ENCODE data around the gene BORA. TPM values are rescaled to one million over a fixed set of nuclear protein-coding genes. Genes with fewer than 3 reads are reported as not detected.

BORA gene
- total RNA-seq, 2 experiments from 2014 or later = 19.9 to 24.2 TPM

- no peaks in the 10 kb centered on the region for H3K27me3 Mint-ChIP-seq
- no peaks in the 10 kb centered on the region for H3K9me3 Mint-ChIP-seq
- POLR2A ChIA-PET = no interaction called here
- peak overlapping the region; percentile 98 for H3K4me3 Mint-ChIP-seq
- H3K4me1 Mint-ChIP-seq = peaks cover 49% of the 10 kb centered on the region
- peak; percentile 71 for DNase-seq
- peaks cover 41% of the 10 kb centered on the region for H3K36me3 Mint-ChIP-seq
- ATAC-seq (ENCODE audit: low read depth) = peak; percentile 29
- peak overlapping the region; percentile 95 for H3K27ac Mint-ChIP-seq
These were observed 852 bp upstream of the BORA start for GRCh38 chr13:72726726-72727416.

- POLR2A ChIA-PET = interaction anchor here (0.5 to 1.5 kb wide), 4 partner anchors 16 to 53 kb away, joined by 3 to 6 read pairs (median 4); partner anchors contain the start of gene DIS3
- Mint-ChIP-seq H3K4me3 (peak overlapping the region; percentile 98), H3K4me1 (peaks cover 47% of the 10 kb centered on the region), H3K27ac (peak overlapping the region; percentile 95), H3K27me3 (no peaks in the 10 kb centered on the region), H3K9me3 (no peaks in the 10 kb centered on the region), H3K36me3 (peaks cover 40% of the 10 kb centered on the region)
- DNase-seq (no peak), ATAC-seq (ENCODE audit: low read depth) (no peak)
These were observed 525 bp downstream of the BORA start for GRCh38 chr13:72728290-72728605.

GRCh38 chr13:72737033-72737432, 9.3 kb downstream of the BORA start:
- POLR2A ChIA-PET = no interaction called here
- H3K36me3 Mint-ChIP-seq = peaks cover 50% of the 10 kb centered on the region
- H3K27ac Mint-ChIP-seq = no peak overlapping the region

GRCh38 chr13:72740015-72740414, 12.3 kb downstream of the BORA start:
- POLR2A ChIA-PET = no interaction called here
- Mint-ChIP-seq H3K4me3 (no peak overlapping the region), H3K27me3 (no peaks in the 10 kb centered on the region), H3K36me3 (peaks cover 48% of the 10 kb centered on the region), H3K27ac (no peak overlapping the region), H3K9me3 (no peaks in the 10 kb centered on the region), H3K4me1 (peaks cover 13% of the 10 kb centered on the region)
- ATAC-seq (ENCODE audit: low read depth) (no peak), DNase-seq (no peak)

More at GRCh38 chr13:72737033-72737432, 9.3 kb downstream of the BORA start:
- Mint-ChIP-seq H3K4me3 (no peak overlapping the region), H3K27me3 (no peaks in the 10 kb centered on the region), H3K9me3 (no peaks in the 10 kb centered on the region), H3K4me1 (peaks cover 22% of the 10 kb centered on the region)
- ATAC-seq (ENCODE audit: low read depth) = no peak
- DNase-seq = no peak

- Mint-ChIP-seq H3K27ac (no peak overlapping the region), H3K36me3 (peaks cover 44% of the 10 kb centered on the region)
- no peak for ATAC-seq (ENCODE audit: low read depth)
These were observed 17.5 kb downstream of the BORA start for GRCh38 chr13:72745260-72745659.

GRCh38 chr13:72751220-72751619, 23.5 kb downstream of the BORA start:
- no peak for ATAC-seq (ENCODE audit: low read depth)
- no peak for DNase-seq

More at GRCh38 chr13:72745260-72745659, 17.5 kb downstream of the BORA start:
- no peak for DNase-seq
- no peaks in the 10 kb centered on the region for H3K27me3 Mint-ChIP-seq
- H3K9me3 Mint-ChIP-seq = no peaks in the 10 kb centered on the region
- H3K4me3 Mint-ChIP-seq = no peak overlapping the region
- POLR2A ChIA-PET = no interaction called here
- peaks cover 4% of the 10 kb centered on the region for H3K4me1 Mint-ChIP-seq

GRCh38 chr13:72754111-72754510, 26.4 kb downstream of the BORA start:
- DNase-seq (no peak), ATAC-seq (ENCODE audit: low read depth) (no peak)
- H3K36me3 Mint-ChIP-seq = peaks cover 42% of the 10 kb centered on the region
- peaks cover 2% of the 10 kb centered on the region for H3K4me1 Mint-ChIP-seq
- no peak overlapping the region for H3K27ac Mint-ChIP-seq
- POLR2A ChIA-PET = no interaction called here
- no peak overlapping the region for H3K4me3 Mint-ChIP-seq
- no peaks in the 10 kb centered on the region for H3K9me3 Mint-ChIP-seq
- H3K27me3 Mint-ChIP-seq = no peaks in the 10 kb centered on the region

More at GRCh38 chr13:72751220-72751619, 23.5 kb downstream of the BORA start:
- Mint-ChIP-seq H3K4me3 (no peak overlapping the region), H3K27me3 (no peaks in the 10 kb centered on the region), H3K27ac (no peak overlapping the region), H3K9me3 (no peaks in the 10 kb centered on the region), H3K36me3 (peaks cover 50% of the 10 kb centered on the region), H3K4me1 (peaks cover 3% of the 10 kb centered on the region)
- POLR2A ChIA-PET = interaction anchor here (1.5 kb wide), 1 partner anchor 23 kb away, joined by 3 read pairs; the partner anchor contains the start of genes BORA and MZT1

GRCh38 chr13:72757792-72758535, 30.2 kb downstream of the BORA start:
- H3K36me3 Mint-ChIP-seq = peaks cover 23% of the 10 kb centered on the region
- no peak for DNase-seq
- POLR2A ChIA-PET = no interaction called here

GRCh38 chr13:72760189-72760588, 32.5 kb downstream of the BORA start:
- Mint-ChIP-seq H3K4me1 (no peaks in the 10 kb centered on the region), H3K4me3 (no peak overlapping the region), H3K36me3 (peaks cover 23% of the 10 kb centered on the region), H3K9me3 (no peaks in the 10 kb centered on the region), H3K27ac (no peak overlapping the region), H3K27me3 (no peaks in the 10 kb centered on the region)
- DNase-seq (no peak), ATAC-seq (ENCODE audit: low read depth) (no peak)
- POLR2A ChIA-PET = no interaction called here

More at GRCh38 chr13:72757792-72758535, 30.2 kb downstream of the BORA start:
- Mint-ChIP-seq H3K9me3 (no peaks in the 10 kb centered on the region), H3K27me3 (no peaks in the 10 kb centered on the region), H3K4me1 (no peaks in the 10 kb centered on the region), H3K4me3 (no peak overlapping the region), H3K27ac (no peak overlapping the region)
- ATAC-seq (ENCODE audit: low read depth) = no peak

GRCh38 chr13:72763411-72763810, 35.7 kb downstream of the BORA start:
- no peak for ATAC-seq (ENCODE audit: low read depth)
- POLR2A ChIA-PET = no interaction called here
- no peak for DNase-seq
- Mint-ChIP-seq H3K27ac (no peak overlapping the region), H3K4me1 (no peaks in the 10 kb centered on the region), H3K36me3 (peaks cover 23% of the 10 kb centered on the region), H3K4me3 (no peak overlapping the region), H3K27me3 (no peaks in the 10 kb centered on the region), H3K9me3 (no peaks in the 10 kb centered on the region)

GRCh38 chr13:72774019-72774418, 46.3 kb downstream of the BORA start:
- POLR2A ChIA-PET = no interaction called here
- DNase-seq = no peak
- H3K4me1 Mint-ChIP-seq = peaks cover 9% of the 10 kb centered on the region
- no peak for ATAC-seq (ENCODE audit: low read depth)
- H3K9me3 Mint-ChIP-seq = no peaks in the 10 kb centered on the region
- peaks cover 20% of the 10 kb centered on the region for H3K36me3 Mint-ChIP-seq
- no peak overlapping the region for H3K27ac Mint-ChIP-seq
- H3K4me3 Mint-ChIP-seq = no peak overlapping the region
- no peaks in the 10 kb centered on the region for H3K27me3 Mint-ChIP-seq

- Mint-ChIP-seq H3K36me3 (peaks cover 20% of the 10 kb centered on the region), H3K4me1 (peaks cover 33% of the 10 kb centered on the region), H3K4me3 (peak within 1 kb of the TSS; percentile 100), H3K27me3 (no peaks in the 10 kb centered on the region), H3K27ac (peak within 1 kb of the TSS; percentile 100), H3K9me3 (no peaks in the 10 kb centered on the region)
- POLR2A ChIA-PET = interaction anchor here (0.5 to 1.1 kb wide), 2 partner anchors 54 to 175 kb away, joined by 3 to 6 read pairs; partner anchors contain the start of genes BORA and MZT1
- DNase-seq (peak; percentile 93), ATAC-seq (ENCODE audit: low read depth) (peak; percentile 97)
These were observed 54.0 kb downstream of the BORA start, which contains the start of the genes DIS3 and PIBF1 for GRCh38 chr13:72781451-72782439. DIS3 (minus strand) TSS chr13:72781900; CDS start chr13:72781832, 68 bp downstream. PIBF1 (plus strand) TSS chr13:72782133; CDS start chr13:72783470, 1,337 bp downstream.

- Mint-ChIP-seq H3K27ac (peak overlapping the region; percentile 100), H3K4me3 (peak overlapping the region; percentile 100), H3K27me3 (no peaks in the 10 kb centered on the region), H3K9me3 (no peaks in the 10 kb centered on the region), H3K4me1 (peaks cover 31% of the 10 kb centered on the region), H3K36me3 (peaks cover 20% of the 10 kb centered on the region)
- ATAC-seq (ENCODE audit: low read depth) = no peak
- POLR2A ChIA-PET = no interaction called here
- no peak for DNase-seq
These were observed 55.0 kb downstream of the BORA start for GRCh38 chr13:72782717-72783116.
